Stimulated activated CD8-positive, alpha-beta memory T cell treated with anti-CD3 and anti-CD28 coated beads, Interleukin-4, amount 100 ng/mL, for 48 hours (primary cell): ENCODE data around the gene SULF2.

Experiments used
- DNase-seq: peaks from one replicate; pipeline ENCODE4 v3.0.0-alpha.2; 2020

The SULF2 gene

GRCh38 chr20:47708953-47709833 lies 76.1 kb downstream of the SULF2 start:
- DNase-seq = no peak

- DNase-seq = no peak
Observed at GRCh38 chr20:47708140-47708807, 77.0 kb downstream of the SULF2 start.

- DNase-seq = no peak
Observed at GRCh38 chr20:47706345-47706744, 78.9 kb downstream of the SULF2 start.

- no peak for DNase-seq
Observed at GRCh38 chr20:47705497-47705856, 79.8 kb downstream of the SULF2 start.

GRCh38 chr20:47704746-47705496 lies 80.4 kb downstream of the SULF2 start:
- DNase-seq = no peak

GRCh38 chr20:47703748-47704147 lies 81.5 kb downstream of the SULF2 start:
- no peak for DNase-seq

- DNase-seq = no peak
Observed at GRCh38 chr20:47701612-47702011, 83.7 kb downstream of the SULF2 start.

GRCh38 chr20:47700327-47700726 lies 85.0 kb downstream of the SULF2 start:
- DNase-seq = no peak

GRCh38 chr20:47699818-47700217 lies 85.5 kb downstream of the SULF2 start:
- DNase-seq = no peak

- DNase-seq = no peak
Observed at GRCh38 chr20:47698142-47698541, 87.1 kb downstream of the SULF2 start.

- no peak for DNase-seq
Observed at GRCh38 chr20:47696856-47697255, 88.4 kb downstream of the SULF2 start.

- no peak for DNase-seq
Observed at GRCh38 chr20:47694021-47694818, 91.1 kb downstream of the SULF2 start.

GRCh38 chr20:47691625-47692024 lies 93.7 kb downstream of the SULF2 start:
- no peak for DNase-seq

GRCh38 chr20:47689731-47690130 lies 95.5 kb downstream of the SULF2 start:
- no peak for DNase-seq

- DNase-seq = no peak
Observed at GRCh38 chr20:47688385-47689381, 96.6 kb downstream of the SULF2 start.

- DNase-seq = no peak
Observed at GRCh38 chr20:47687095-47687987, 97.9 kb downstream of the SULF2 start.

GRCh38 chr20:47686545-47686944 lies 98.7 kb downstream of the SULF2 start:
- DNase-seq = no peak

- no peak for DNase-seq
Observed at GRCh38 chr20:47684306-47685080, 100.8 kb downstream of the SULF2 start.

GRCh38 chr20:47682916-47683315 lies 102.4 kb downstream of the SULF2 start:
- DNase-seq = no peak
